ENCODE results near the gene CNTNAP5. TPM values are rescaled to one million over a fixed set of nuclear protein-coding genes. Genes with fewer than 3 reads are reported as not detected.

Gene CNTNAP5
- total and polyA plus RNA-seq, 2 of the 13 experiments (the other 11 are each of a cell fraction or from before 2014, with no cell fraction given) = not detected

DNA sequence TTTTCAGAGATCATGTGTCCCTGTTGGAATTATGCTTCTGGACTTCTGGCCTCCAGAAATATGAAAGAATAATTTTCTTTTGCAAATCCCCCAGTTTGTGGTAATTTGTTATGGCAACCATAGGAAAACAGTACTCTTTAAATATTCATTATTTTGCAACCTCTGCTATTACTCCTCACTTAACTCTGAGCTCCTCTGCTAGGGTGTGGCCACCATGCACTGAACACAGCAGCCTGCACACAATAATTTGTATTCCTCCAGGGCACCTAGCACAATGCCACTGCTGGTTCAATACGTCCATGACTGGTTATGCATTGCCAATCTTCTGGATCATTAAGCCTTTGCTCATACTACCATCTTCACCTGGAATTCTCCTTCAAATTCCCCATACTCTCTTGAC, 232.0 kb downstream of the CNTNAP5 start:
- 0% methylated on average over 1 of the region's 1 CpG for WGBS (ENCODE audit: low lambda C conversion rate)
- no peak overlapping the region for H3K4me3 ChIP-seq (replicated peaks in 1 of 3; ENCODE audit: insufficient read depth in 1 of 3, low read depth in 2 of 3, low read length in 3 of 3)
- in situ Hi-C loops (cut with HindIII; ENCODE audit: extremely low pct_ligation_motif_present, low pct_unique_long_range_greater_than_20kb) = no loop called here
- intact Hi-C loops (cut with micrococcal nuclease; ENCODE audit: unreplicated experiment) = no loop called here
- H3K9ac ChIP-seq (ENCODE audit: insufficient read depth, low read depth, low read length) = no peak overlapping the region
- H4K20me1 ChIP-seq (ENCODE audit: insufficient read depth, low read length) = no peaks in the 10 kb centered on the region
- no peaks in the 10 kb centered on the region for H3K4me1 ChIP-seq (ENCODE audit: insufficient read depth, low read length)
- H3K4me2 ChIP-seq (ENCODE audit: low read depth, low read length) = no peak overlapping the region
- no peaks in the 10 kb centered on the region for H3K27me3 ChIP-seq (ENCODE audit: control insufficient read depth in 1 of 2, insufficient read depth in 2 of 2, low read length in 2 of 2)
- ChIA-PET POLR2A (no interaction called here), CTCF (ENCODE audit: low intra/inter-chr PET ratio, low total read pairs) (no interaction called here)
- BruUV-seq (replicated peaks) = no TSS peak
- H3K27ac ChIP-seq (ENCODE audit: extremely low read length, insufficient read depth, low read length) = no peak overlapping the region
- FAIRE-seq (no peak), ATAC-seq (no peak), DNase-seq (ENCODE audit: low spot score) (no peak)
- no peaks in the 10 kb centered on the region for H3K9me3 ChIP-seq (ENCODE audit: low read length)
- TF ChIP-seq ZNF652 (CRISPR knock-in tag; IDR thresholded peaks at IDR 0.05; ENCODE audit: borderline replicate concordance, low read depth) = no peak
- no peaks in the 10 kb centered on the region for H3K79me2 ChIP-seq (ENCODE audit: insufficient read depth, low read length)
- H3K36me3 ChIP-seq (replicated peaks in 1 of 2; ENCODE audit: control insufficient read depth in 1 of 2, insufficient read depth in 2 of 2, low read length in 2 of 2) = no peaks in the 10 kb centered on the region
- H2AFZ ChIP-seq (ENCODE audit: low read length) = no peak overlapping the region

DNA sequence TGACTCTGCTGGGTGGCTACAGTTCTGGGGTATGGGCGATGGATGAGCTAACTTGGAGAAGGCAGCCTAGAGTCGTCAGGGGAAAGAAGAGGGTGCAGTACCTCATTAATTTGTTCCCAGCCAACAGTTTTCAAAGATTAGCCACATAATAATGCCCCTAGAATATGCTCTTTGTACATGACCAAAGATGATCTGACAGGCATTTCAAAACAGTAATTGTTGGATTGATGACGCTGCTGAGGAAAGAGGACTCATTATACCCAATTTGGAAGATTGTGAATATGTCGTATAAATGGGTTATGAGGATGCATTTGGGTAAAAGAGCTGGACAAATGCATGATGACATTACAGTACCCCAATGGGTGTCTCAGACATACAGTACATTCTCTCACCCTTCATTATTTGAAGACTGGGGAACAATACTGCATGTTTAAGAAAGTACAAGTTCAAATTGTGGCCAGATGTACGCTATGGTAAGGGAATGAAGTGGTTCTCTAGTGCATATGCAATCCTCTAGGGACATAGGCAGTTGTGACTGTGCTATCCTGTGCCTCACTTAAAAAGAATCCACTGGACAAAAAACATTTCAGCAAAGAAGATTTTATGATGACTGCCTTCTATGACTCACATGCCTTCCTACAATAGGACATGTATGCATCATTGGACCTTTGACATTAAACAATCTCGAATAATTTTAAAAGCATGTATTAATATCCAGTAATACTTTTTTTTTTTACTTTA, 233.2 kb downstream of the CNTNAP5 start:
- Histone ChIP-seq H3K27me3 (ENCODE audit: control insufficient read depth in 1 of 2, insufficient read depth in 2 of 2, low read length in 2 of 2) (no peaks in the 10 kb centered on the region), H3K9me3 (ENCODE audit: low read length) (no peaks in the 10 kb centered on the region), H2AFZ (ENCODE audit: low read length) (no peak overlapping the region), H3K4me1 (ENCODE audit: insufficient read depth, low read length) (no peaks in the 10 kb centered on the region), H3K4me3 (replicated peaks in 1 of 3; ENCODE audit: insufficient read depth in 1 of 3, low read depth in 2 of 3, low read length in 3 of 3) (no peak overlapping the region), H3K79me2 (ENCODE audit: insufficient read depth, low read length) (no peaks in the 10 kb centered on the region), H3K36me3 (replicated peaks in 1 of 2; ENCODE audit: control insufficient read depth in 1 of 2, insufficient read depth in 2 of 2, low read length in 2 of 2) (no peaks in the 10 kb centered on the region), H3K9ac (ENCODE audit: insufficient read depth, low read depth, low read length) (no peak overlapping the region), H3K27ac (ENCODE audit: extremely low read length, insufficient read depth, low read length) (no peak overlapping the region), H3K4me2 (ENCODE audit: low read depth, low read length) (no peak overlapping the region), H4K20me1 (ENCODE audit: insufficient read depth, low read length) (no peaks in the 10 kb centered on the region)
- no TSS peak for BruUV-seq (replicated peaks)
- WGBS (ENCODE audit: low lambda C conversion rate) = 0% methylated on average over 6 of the region's 6 CpGs
- intact Hi-C loops (cut with micrococcal nuclease; ENCODE audit: unreplicated experiment) = no loop called here
- FAIRE-seq (no peak), DNase-seq (ENCODE audit: low spot score) (no peak), ATAC-seq (no peak)
- CTCF ChIA-PET (ENCODE audit: low intra/inter-chr PET ratio, low total read pairs) = no interaction called here
- TF ChIP-seq CREB1 (IDR thresholded peaks at IDR 0.05) = peak; percentile 59; the same call in 1 of the 2 replicates
- TF ChIP-seq CREB1 (CRISPR knock-in tag; IDR thresholded peaks at IDR 0.05) = no peak
- TF ChIP-seq PTBP1 (IDR thresholded peaks at IDR 0.05; ENCODE audit: low read depth, low read length, poor library complexity, severe bottlenecking) = no peak
- no peak for TF ChIP-seq ZNF589 (CRISPR knock-in tag; conservative IDR thresholded peaks at IDR 0.05)
- POLR2A ChIA-PET = no interaction called here
- in situ Hi-C loops (cut with HindIII; ENCODE audit: extremely low pct_ligation_motif_present, low pct_unique_long_range_greater_than_20kb) = no loop called here
